GM21529 (cell line): ENCODE data around the gene UNC5B.

Experiments
- ATAC-seq: cut with Tn5 transposase; IDR thresholded peaks from one replicate; pipeline ENCODE4 v1.9.1; 2021; ENCODE audit not compliant: unreplicated experiment

UNC5B gene

DNA sequence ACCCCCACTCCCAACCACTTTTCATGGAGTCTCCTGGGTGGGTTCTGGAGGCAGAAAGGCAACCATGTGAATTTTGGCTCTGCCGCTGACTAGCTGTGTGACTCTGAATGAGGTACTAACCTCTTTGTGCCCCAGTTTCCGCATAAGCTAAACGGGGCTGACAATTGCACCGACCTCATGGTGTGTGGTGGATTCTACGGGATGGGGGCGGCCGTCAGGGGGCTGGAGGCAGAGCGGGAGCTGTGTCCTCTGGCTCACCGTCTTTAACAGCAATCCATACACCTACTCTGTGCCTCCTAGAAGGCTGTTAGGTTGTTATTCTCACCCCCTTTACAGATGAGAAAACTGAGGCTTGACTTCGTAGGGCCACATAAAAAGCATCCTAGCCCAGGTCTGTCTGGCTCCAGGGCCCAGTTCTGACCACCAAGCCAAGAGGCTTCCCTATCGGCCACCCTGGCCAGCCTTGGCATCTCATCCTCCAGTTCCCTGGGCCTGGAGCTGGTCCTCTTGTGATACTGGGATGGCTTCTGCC is 102.4 kb downstream of the UNC5B start:
- ATAC-seq = no peak

GRCh38 chr10:71316056-71316785 is 103.9 kb downstream of the UNC5B start:
- ATAC-seq = no peak

GRCh38 chr10:71316786-71317160 is 104.4 kb downstream of the UNC5B start:
- no peak for ATAC-seq

DNA sequence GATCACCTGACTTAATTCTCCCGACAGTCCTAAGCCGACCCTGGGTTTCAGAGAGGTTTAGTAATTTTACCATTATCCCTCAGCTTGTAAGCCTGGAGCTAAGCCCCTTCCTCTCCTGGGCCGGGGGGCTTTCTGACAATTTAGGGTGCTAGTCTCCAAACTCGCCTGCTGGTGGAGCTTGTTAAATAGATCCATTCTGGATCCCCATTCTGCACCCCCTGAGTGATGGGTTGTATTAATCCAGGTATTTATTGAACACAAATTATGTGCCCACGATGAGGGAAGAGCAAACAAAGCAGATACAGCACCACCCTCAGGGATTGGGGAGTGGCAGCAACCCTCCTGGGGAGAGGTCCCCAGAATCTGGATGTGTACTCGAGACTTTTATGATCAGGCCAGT is 105.4 kb downstream of the UNC5B start:
- no peak for ATAC-seq

- ATAC-seq = peak; percentile 77
Observed at GRCh38 chr10:71319042-71319799, 106.9 kb downstream of the UNC5B start, which contains the start of gene SLC29A3. TSS of gene SLC29A3 (plus strand) at chr10:71319259. CDS start at chr10:71319310, 51 bp downstream.

DNA sequence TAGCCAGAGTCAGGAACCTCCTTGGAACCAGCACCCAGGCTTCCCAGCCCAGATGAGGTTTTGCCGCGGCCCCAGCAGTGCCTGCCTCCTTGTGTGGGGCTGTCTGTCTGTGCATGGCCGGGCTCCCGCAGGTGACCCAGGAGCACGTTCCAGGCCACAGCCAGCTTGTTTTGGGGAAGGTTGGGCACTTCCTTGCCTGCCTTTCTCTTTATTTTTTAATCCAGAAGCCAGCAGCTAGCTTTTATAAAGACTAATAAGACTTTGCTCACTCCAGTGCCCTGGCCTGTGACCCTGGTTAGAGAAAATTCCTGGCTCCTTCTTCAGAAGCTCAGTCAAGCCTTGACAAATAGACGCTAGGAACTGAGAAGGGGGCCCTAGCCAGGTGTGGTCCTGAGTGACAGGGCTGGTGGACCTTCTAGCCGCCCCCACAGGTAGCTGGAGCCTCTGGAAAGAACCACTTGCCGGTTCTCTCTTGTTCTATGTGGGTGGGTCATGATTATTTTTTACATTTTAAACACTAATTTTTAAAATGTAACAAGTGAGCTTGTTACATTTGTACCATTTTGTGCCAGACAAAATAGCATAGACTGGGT is 107.5 kb downstream of the UNC5B start:
- ATAC-seq = no peak

GRCh38 chr10:71320592-71320991 is 108.2 kb downstream of the UNC5B start:
- ATAC-seq = no peak

DNA sequence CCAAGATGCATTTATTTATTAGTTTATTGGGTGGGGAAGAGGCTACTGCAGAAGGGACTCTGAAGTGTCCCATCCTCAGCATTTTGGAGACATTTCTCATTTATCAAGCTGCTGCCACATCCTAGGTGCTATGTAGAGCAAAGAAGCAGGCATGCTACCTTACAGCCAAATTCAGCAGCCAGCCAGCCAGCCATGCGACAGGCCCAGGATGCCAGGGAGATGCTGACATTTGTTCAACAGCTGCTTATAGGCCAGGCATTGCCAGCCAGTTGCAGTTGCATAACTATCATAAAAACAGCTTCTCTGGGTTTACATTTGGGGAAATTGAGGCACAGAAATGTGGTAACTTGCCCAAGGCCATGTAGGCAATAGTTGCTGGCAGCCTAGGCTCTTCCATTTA is 109.0 kb downstream of the UNC5B start:
- no peak for ATAC-seq

DNA sequence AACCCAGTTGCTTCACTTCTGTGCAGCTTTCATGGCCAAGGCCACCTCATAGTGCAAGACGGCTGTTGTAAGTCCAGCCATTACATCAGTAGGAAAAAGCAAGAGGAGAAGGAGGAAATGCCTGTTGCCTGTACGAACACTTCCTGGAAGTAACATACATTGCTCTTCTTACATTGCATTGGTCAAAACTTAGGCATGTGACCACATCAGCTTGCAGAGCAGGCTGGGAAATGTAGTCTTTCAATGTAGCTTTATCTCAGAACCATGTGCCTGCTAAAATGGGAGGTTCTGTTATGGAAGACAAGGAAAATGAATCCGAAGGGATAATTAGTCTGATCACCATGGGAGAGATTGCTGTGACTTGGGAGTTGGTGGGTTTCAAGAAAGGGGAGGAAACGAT is 111.0 kb downstream of the UNC5B start:
- no peak for ATAC-seq

GRCh38 chr10:71324743-71325142 is 112.4 kb downstream of the UNC5B start:
- no peak for ATAC-seq

DNA sequence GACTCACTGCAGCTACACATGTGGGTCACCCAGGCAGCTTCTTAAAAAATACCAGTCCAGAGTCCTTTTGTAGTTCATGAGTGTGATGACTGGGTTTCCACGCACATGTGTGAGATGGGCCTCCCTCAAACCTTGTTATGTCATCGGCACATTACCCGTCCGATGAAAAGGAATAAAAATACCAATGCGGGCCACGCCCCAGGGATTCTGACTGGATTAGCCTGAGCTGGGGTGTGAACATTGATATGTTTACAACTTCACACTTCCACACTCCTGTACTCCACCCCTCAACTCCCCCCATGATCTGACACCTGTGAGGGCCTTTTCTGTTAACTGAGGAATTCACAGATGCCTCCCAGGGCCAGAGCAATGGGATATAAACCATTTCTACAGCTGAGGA is 112.9 kb downstream of the UNC5B start:
- ATAC-seq = no peak

- ATAC-seq = no peak
Observed at GRCh38 chr10:71326464-71326881, 114.1 kb downstream of the UNC5B start.

- ATAC-seq = no peak
Observed at GRCh38 chr10:71330789-71331404, 118.5 kb downstream of the UNC5B start.

DNA sequence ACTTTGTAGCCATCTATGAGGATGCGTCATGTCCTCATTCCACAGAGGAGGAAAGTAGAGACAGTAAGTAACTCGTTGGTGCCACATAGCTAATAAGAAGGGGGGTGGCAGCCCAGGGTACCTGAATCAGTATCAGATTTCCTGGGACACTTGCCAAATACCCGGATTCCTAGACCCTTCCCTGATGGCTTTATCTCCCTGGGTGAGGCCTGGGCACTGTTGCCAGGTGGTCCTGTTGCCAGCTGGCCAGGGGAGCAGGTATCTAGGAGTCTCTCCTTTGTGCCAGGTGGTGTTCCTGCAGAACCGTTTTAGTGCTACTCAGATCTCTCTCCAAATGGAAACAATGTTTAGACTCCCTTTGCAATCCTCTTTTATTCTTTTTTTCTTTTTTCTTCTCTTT is 119.4 kb downstream of the UNC5B start:
- ATAC-seq = no peak

- ATAC-seq = no peak
Observed at GRCh38 chr10:71332466-71332865, 120.1 kb downstream of the UNC5B start.

- ATAC-seq = no peak
Observed at GRCh38 chr10:71333129-71333887, 120.9 kb downstream of the UNC5B start.

DNA sequence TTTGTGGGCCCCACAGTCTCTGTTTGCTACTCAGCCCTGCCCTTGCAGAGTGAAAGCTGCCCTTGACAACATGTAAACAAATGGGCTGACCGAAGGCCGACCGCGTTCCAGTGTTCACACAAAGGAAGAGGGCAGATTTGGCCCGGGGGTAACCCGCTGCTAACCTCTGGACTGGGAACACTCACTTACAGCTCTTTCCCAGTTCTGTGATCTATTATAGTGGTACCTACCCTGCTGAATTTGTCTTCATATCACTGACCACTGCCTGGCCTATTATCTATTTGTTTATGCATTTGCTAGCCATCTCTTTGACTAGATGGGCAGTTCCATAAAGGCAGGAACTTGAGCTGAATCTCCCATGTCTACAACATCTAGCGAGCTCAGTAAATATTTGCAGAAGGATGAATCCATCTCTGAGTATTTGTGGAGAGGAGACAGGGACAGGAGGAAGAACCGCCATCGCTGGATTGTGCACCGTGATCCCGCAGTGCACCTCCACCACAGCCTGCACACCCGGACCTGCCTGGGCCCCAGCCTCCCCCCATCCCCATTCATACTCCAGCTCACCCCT is 121.9 kb downstream of the UNC5B start:
- no peak for ATAC-seq

- ATAC-seq = no peak
Observed at GRCh38 chr10:71335173-71335708, 122.9 kb downstream of the UNC5B start.

DNA sequence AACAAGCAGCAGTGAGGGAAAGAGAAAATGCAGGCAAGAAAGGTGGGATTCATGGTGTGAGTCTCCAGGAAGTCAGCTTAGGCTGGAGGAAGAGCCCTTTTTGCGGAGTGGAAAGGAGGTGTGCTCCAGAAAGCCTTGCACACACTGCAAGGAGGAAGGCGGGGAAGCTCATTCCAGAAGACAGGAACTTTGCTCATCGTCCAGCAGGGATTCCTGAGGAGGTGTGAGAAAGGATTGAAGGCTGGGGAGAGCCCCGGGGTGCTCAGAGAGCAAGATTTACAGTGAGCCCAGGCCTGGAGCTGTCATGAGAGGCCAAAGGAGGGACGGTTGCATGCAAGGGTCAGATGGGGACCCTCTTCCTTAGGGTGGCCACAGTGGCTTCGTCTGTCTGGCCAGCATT is 124.3 kb downstream of the UNC5B start:
- ATAC-seq = no peak

GRCh38 chr10:71337219-71337701 is 124.9 kb downstream of the UNC5B start:
- no peak for ATAC-seq
